Measurements from ENCODE around the gene CYP4F8.

Gene CYP4F8, protein sequence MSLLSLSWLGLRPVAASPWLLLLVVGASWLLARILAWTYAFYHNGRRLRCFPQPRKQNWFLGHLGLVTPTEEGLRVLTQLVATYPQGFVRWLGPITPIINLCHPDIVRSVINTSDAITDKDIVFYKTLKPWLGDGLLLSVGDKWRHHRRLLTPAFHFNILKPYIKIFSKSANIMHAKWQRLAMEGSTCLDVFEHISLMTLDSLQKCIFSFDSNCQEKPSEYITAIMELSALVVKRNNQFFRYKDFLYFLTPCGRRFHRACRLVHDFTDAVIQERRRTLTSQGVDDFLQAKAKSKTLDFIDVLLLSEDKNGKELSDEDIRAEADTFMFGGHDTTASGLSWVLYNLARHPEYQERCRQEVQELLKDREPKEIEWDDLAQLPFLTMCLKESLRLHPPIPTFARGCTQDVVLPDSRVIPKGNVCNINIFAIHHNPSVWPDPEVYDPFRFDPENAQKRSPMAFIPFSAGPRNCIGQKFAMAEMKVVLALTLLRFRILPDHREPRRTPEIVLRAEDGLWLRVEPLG

GRCh38 chr19:15614507-15615379, at the start of gene CYP4F8:
CYP4F8 (plus strand) TSS chr19:15615218; CDS start chr19:15615617, 399 bp downstream.
- Histone ChIP-seq H3K4me3 (ENCODE audit: insufficient read depth, low read length, poor library complexity, severe bottlenecking) (no peak within 1 kb of the TSS), H2AFZ (ENCODE audit: low read depth, low read length, severe bottlenecking) (no peak within 1 kb of the TSS), H4K20me1 (ENCODE audit: low read depth, low read length) (no peaks in the 10 kb centered on the region), H3K79me2 (ENCODE audit: insufficient read depth, low read length) (no peaks in the 10 kb centered on the region), H3K9me3 (ENCODE audit: insufficient read depth, low read length) (no peaks in the 10 kb centered on the region), H3K27me3 (ENCODE audit: low read length) (no peaks in the 10 kb centered on the region), H3F3A (ENCODE audit: insufficient read depth) (no peaks in the 10 kb centered on the region), H3K9me2 (replicated peaks; ENCODE audit: insufficient read depth, low read length) (no peaks in the 10 kb centered on the region), H3K9ac (ENCODE audit: low read length) (no peak within 1 kb of the TSS), H3K27ac (ENCODE audit: low read depth, low read length) (no peak within 1 kb of the TSS), H3K4me2 (ENCODE audit: low read depth, low read length, poor library complexity, severe bottlenecking) (no peak within 1 kb of the TSS), H3K36me3 (ENCODE audit: low read length) (no peaks in the 10 kb centered on the region)
- TF ChIP-seq EZH2phosphoT487 (conservative IDR thresholded peaks at IDR 0.05; ENCODE audit: low read length) = no peak
- TF ChIP-seq, protein P1, sequence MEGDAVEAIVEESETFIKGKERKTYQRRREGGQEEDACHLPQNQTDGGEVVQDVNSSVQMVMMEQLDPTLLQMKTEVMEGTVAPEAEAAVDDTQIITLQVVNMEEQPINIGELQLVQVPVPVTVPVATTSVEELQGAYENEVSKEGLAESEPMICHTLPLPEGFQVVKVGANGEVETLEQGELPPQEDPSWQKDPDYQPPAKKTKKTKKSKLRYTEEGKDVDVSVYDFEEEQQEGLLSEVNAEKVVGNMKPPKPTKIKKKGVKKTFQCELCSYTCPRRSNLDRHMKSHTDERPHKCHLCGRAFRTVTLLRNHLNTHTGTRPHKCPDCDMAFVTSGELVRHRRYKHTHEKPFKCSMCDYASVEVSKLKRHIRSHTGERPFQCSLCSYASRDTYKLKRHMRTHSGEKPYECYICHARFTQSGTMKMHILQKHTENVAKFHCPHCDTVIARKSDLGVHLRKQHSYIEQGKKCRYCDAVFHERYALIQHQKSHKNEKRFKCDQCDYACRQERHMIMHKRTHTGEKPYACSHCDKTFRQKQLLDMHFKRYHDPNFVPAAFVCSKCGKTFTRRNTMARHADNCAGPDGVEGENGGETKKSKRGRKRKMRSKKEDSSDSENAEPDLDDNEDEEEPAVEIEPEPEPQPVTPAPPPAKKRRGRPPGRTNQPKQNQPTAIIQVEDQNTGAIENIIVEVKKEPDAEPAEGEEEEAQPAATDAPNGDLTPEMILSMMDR (IDR thresholded peaks at IDR 0.05; ENCODE audit: insufficient read depth, low read length, poor library complexity, severe bottlenecking) = no peak

GRCh38 chr19:15570420-15570819, 44.6 kb upstream of the CYP4F8 start:
- TF ChIP-seq, protein P1 (IDR thresholded peaks at IDR 0.05; ENCODE audit: insufficient read depth, low read length, poor library complexity, severe bottlenecking) = no peak
- no peak for TF ChIP-seq EZH2phosphoT487 (conservative IDR thresholded peaks at IDR 0.05; ENCODE audit: low read length)

GRCh38 chr19:15575406-15575805, 39.6 kb upstream of the CYP4F8 start:
- no peaks in the 10 kb centered on the region for H4K20me1 ChIP-seq (ENCODE audit: low read depth, low read length)
- no peak overlapping the region for H3K27ac ChIP-seq (ENCODE audit: low read depth, low read length)
- H3K4me2 ChIP-seq (ENCODE audit: low read depth, low read length, poor library complexity, severe bottlenecking) = no peak overlapping the region
- H3K9me2 ChIP-seq (replicated peaks; ENCODE audit: insufficient read depth, low read length) = no peaks in the 10 kb centered on the region
- no peak overlapping the region for H2AFZ ChIP-seq (ENCODE audit: low read depth, low read length, severe bottlenecking)
- H3K9me3 ChIP-seq (ENCODE audit: insufficient read depth, low read length) = no peaks in the 10 kb centered on the region
- H3K27me3 ChIP-seq (ENCODE audit: low read length) = no peaks in the 10 kb centered on the region
- H3F3A ChIP-seq (ENCODE audit: insufficient read depth) = no peaks in the 10 kb centered on the region
- H3K36me3 ChIP-seq (ENCODE audit: low read length) = no peaks in the 10 kb centered on the region
- no peaks in the 10 kb centered on the region for H3K79me2 ChIP-seq (ENCODE audit: insufficient read depth, low read length)
- TF ChIP-seq, protein P1 (IDR thresholded peaks at IDR 0.05; ENCODE audit: insufficient read depth, low read length, poor library complexity, severe bottlenecking) = no peak
- no peak for TF ChIP-seq EZH2phosphoT487 (conservative IDR thresholded peaks at IDR 0.05; ENCODE audit: low read length)
- H3K4me3 ChIP-seq (ENCODE audit: insufficient read depth, low read length, poor library complexity, severe bottlenecking) = no peak overlapping the region
- H3K9ac ChIP-seq (ENCODE audit: low read length) = no peak overlapping the region

More at GRCh38 chr19:15570420-15570819, 44.6 kb upstream of the CYP4F8 start:
- Histone ChIP-seq H3K27ac (ENCODE audit: low read depth, low read length) (no peak overlapping the region), H4K20me1 (ENCODE audit: low read depth, low read length) (no peaks in the 10 kb centered on the region), H3K27me3 (ENCODE audit: low read length) (no peaks in the 10 kb centered on the region), H3K9me3 (ENCODE audit: insufficient read depth, low read length) (no peaks in the 10 kb centered on the region), H3K36me3 (ENCODE audit: low read length) (no peaks in the 10 kb centered on the region), H3K79me2 (ENCODE audit: insufficient read depth, low read length) (no peaks in the 10 kb centered on the region), H3K9me2 (replicated peaks; ENCODE audit: insufficient read depth, low read length) (no peaks in the 10 kb centered on the region), H3K9ac (ENCODE audit: low read length) (no peak overlapping the region), H3K4me3 (ENCODE audit: insufficient read depth, low read length, poor library complexity, severe bottlenecking) (no peak overlapping the region), H3K4me2 (ENCODE audit: low read depth, low read length, poor library complexity, severe bottlenecking) (no peak overlapping the region), H2AFZ (ENCODE audit: low read depth, low read length, severe bottlenecking) (no peak overlapping the region), H3F3A (ENCODE audit: insufficient read depth) (no peaks in the 10 kb centered on the region)
